ENCODE results near the gene IBA57.
A peak's percentile ranks its signal among the peaks of the same experiment; 100 is the strongest.

IBA57 gene

GRCh38 chr1:228163007-228163753 is 2.4 kb upstream of the IBA57 start:
- peak overlapping the region; percentile 2 for H2BK120ac ChIP-seq (ENCODE audit: insufficient read depth, low read length, poor library complexity)
- H3K4me2 ChIP-seq (ENCODE audit: low read length) = no peak overlapping the region
- H2BK5ac ChIP-seq (ENCODE audit: low read depth, low read length, poor library complexity) = no peak overlapping the region
- peak; percentile 32 to 35 for DNase-seq
- H3K27ac ChIP-seq (ENCODE audit: low read depth, low read length) = peak overlapping the region; percentile 19
- no peak overlapping the region for H3K23ac ChIP-seq (ENCODE audit: low read length)
- H3K4me1 ChIP-seq (ENCODE audit: control insufficient read depth in 1 of 2, insufficient read depth in 2 of 2, low read length in 2 of 2) = peaks cover 21 to 23% of the 10 kb centered on the region in 2 experiments
- H3K4ac ChIP-seq (ENCODE audit: low read depth, low read length) = no peak overlapping the region
- H3K4me3 ChIP-seq (ENCODE audit: low read depth, low read length) = no peak overlapping the region
- peak overlapping the region; percentile 35 for H2BK12ac ChIP-seq (ENCODE audit: low read length)
- H4K91ac ChIP-seq (ENCODE audit: low read depth, low read length) = peak overlapping the region; percentile 59
- no peak overlapping the region for H2AFZ ChIP-seq (ENCODE audit: insufficient read depth, low read length, poor library complexity)
- H3K79me1 ChIP-seq (ENCODE audit: low read length) = peaks cover 21% of the 10 kb centered on the region
- H4K12ac ChIP-seq (ENCODE audit: low read depth, low read length) = peak overlapping the region; percentile 38
- no CpG with 5 or more reads among the region's 30 CpGs for WGBS (ENCODE audit: extremely low coverage, insufficient coverage, insufficient read length)
- H3K36me3 ChIP-seq (ENCODE audit: control insufficient read depth in 1 of 2, insufficient read depth in 2 of 2, low read length in 2 of 2) = peaks cover 0 to 4% of the 10 kb centered on the region in 2 experiments
- peaks cover 8% of the 10 kb centered on the region for H3K79me2 ChIP-seq (ENCODE audit: control insufficient read depth, insufficient read depth, low read length, poor library complexity)
- no peak overlapping the region for H3K18ac ChIP-seq (ENCODE audit: low read length)
- peak overlapping the region; percentile 6 for H3K14ac ChIP-seq (ENCODE audit: low read length)
- H3K9me3 ChIP-seq (ENCODE audit: insufficient read depth, low read depth, low read length) = no peaks in the 10 kb centered on the region
- H2AK5ac ChIP-seq (ENCODE audit: low read length) = peak overlapping the region; percentile 42
- no peak overlapping the region for H3K9ac ChIP-seq (ENCODE audit: low read length)
- H3K27me3 ChIP-seq (ENCODE audit: insufficient read depth, low read length) = no peaks in the 10 kb centered on the region
- peak overlapping the region; percentile 29 for H4K8ac ChIP-seq (ENCODE audit: low read depth, low read length)

- no peak overlapping the region for H3K23ac ChIP-seq (ENCODE audit: low read length)
- H3K4me2 ChIP-seq (ENCODE audit: low read length) = no peak overlapping the region
- H4K8ac ChIP-seq (ENCODE audit: low read depth, low read length) = no peak overlapping the region
- no CpG with 5 or more reads among the region's 10 CpGs for WGBS (ENCODE audit: extremely low coverage, insufficient coverage, insufficient read length)
- H2BK12ac ChIP-seq (ENCODE audit: low read length) = no peak overlapping the region
- no peak overlapping the region for H2BK120ac ChIP-seq (ENCODE audit: insufficient read depth, low read length, poor library complexity)
- H3K14ac ChIP-seq (ENCODE audit: low read length) = no peak overlapping the region
- peak overlapping the region; percentile 27 for H4K12ac ChIP-seq (ENCODE audit: low read depth, low read length)
- peak overlapping the region; percentile 14 for H3K9ac ChIP-seq (ENCODE audit: low read length)
- no peak overlapping the region for H3K4ac ChIP-seq (ENCODE audit: low read depth, low read length)
- H3K9me3 ChIP-seq (ENCODE audit: insufficient read depth, low read depth, low read length) = no peaks in the 10 kb centered on the region
- H3K27ac ChIP-seq (ENCODE audit: low read depth, low read length) = no peak overlapping the region
- no peak overlapping the region for H2BK5ac ChIP-seq (ENCODE audit: low read depth, low read length, poor library complexity)
- peaks cover 21 to 23% of the 10 kb centered on the region in 2 experiments for H3K4me1 ChIP-seq (ENCODE audit: control insufficient read depth in 1 of 2, insufficient read depth in 2 of 2, low read length in 2 of 2)
- H2AFZ ChIP-seq (ENCODE audit: insufficient read depth, low read length, poor library complexity) = peak overlapping the region; percentile 47
- H3K79me1 ChIP-seq (ENCODE audit: low read length) = peaks cover 21% of the 10 kb centered on the region
- H2AK5ac ChIP-seq (ENCODE audit: low read length) = no peak overlapping the region
- no peak overlapping the region for H3K18ac ChIP-seq (ENCODE audit: low read length)
- peaks cover 0 to 4% of the 10 kb centered on the region in 2 experiments for H3K36me3 ChIP-seq (ENCODE audit: control insufficient read depth in 1 of 2, insufficient read depth in 2 of 2, low read length in 2 of 2)
- H3K27me3 ChIP-seq (ENCODE audit: insufficient read depth, low read length) = no peaks in the 10 kb centered on the region
- peaks cover 8% of the 10 kb centered on the region for H3K79me2 ChIP-seq (ENCODE audit: control insufficient read depth, insufficient read depth, low read length, poor library complexity)
- no peak for DNase-seq
- no peak overlapping the region for H3K4me3 ChIP-seq (ENCODE audit: low read depth, low read length)
- H4K91ac ChIP-seq (ENCODE audit: low read depth, low read length) = no peak overlapping the region
Observed at GRCh38 chr1:228163776-228164519, 1.7 kb upstream of the IBA57 start.

GRCh38 chr1:228164561-228165371 is 838 bp upstream of the IBA57 start:
- H3K79me2 ChIP-seq (ENCODE audit: control insufficient read depth, insufficient read depth, low read length, poor library complexity) = peaks cover 8% of the 10 kb centered on the region
- peak overlapping the region; percentile 31 for H3K27ac ChIP-seq (ENCODE audit: low read depth, low read length)
- peaks cover 21% of the 10 kb centered on the region for H3K79me1 ChIP-seq (ENCODE audit: low read length)
- H3K23ac ChIP-seq (ENCODE audit: low read length) = no peak overlapping the region
- peak overlapping the region; percentile 84 for H3K18ac ChIP-seq (ENCODE audit: low read length)
- peak overlapping the region; percentile 75 for H3K4ac ChIP-seq (ENCODE audit: low read depth, low read length)
- H3K36me3 ChIP-seq (ENCODE audit: control insufficient read depth in 1 of 2, insufficient read depth in 2 of 2, low read length in 2 of 2) = peaks cover 0 to 4% of the 10 kb centered on the region in 2 experiments
- peak overlapping the region; percentile 57 for H3K4me2 ChIP-seq (ENCODE audit: low read length)
- no peaks in the 10 kb centered on the region for H3K9me3 ChIP-seq (ENCODE audit: insufficient read depth, low read depth, low read length)
- peak overlapping the region; percentile 99 for H4K8ac ChIP-seq (ENCODE audit: low read depth, low read length)
- no peak for DNase-seq
- peak overlapping the region; percentile 92 for H3K14ac ChIP-seq (ENCODE audit: low read length)
- H3K4me3 ChIP-seq (ENCODE audit: low read depth, low read length) = peak overlapping the region; percentile 27
- H2BK12ac ChIP-seq (ENCODE audit: low read length) = no peak overlapping the region
- H3K4me1 ChIP-seq (ENCODE audit: control insufficient read depth in 1 of 2, insufficient read depth in 2 of 2, low read length in 2 of 2) = peaks cover 21 to 23% of the 10 kb centered on the region in 2 experiments
- peak overlapping the region; percentile 14 for H3K9ac ChIP-seq (ENCODE audit: low read length)
- H2BK5ac ChIP-seq (ENCODE audit: low read depth, low read length, poor library complexity) = peak overlapping the region; percentile 75
- no peaks in the 10 kb centered on the region for H3K27me3 ChIP-seq (ENCODE audit: insufficient read depth, low read length)
- WGBS (ENCODE audit: extremely low coverage, insufficient coverage, insufficient read length) = no CpG with 5 or more reads among the region's 20 CpGs
- peak overlapping the region; percentile 93 for H4K12ac ChIP-seq (ENCODE audit: low read depth, low read length)
- peak overlapping the region; percentile 95 for H2AFZ ChIP-seq (ENCODE audit: insufficient read depth, low read length, poor library complexity)
- peak overlapping the region; percentile 89 for H2BK120ac ChIP-seq (ENCODE audit: insufficient read depth, low read length, poor library complexity)
- peak overlapping the region; percentile 89 for H2AK5ac ChIP-seq (ENCODE audit: low read length)
- peak overlapping the region; percentile 90 for H4K91ac ChIP-seq (ENCODE audit: low read depth, low read length)
